Panc1 (cell line): ENCODE results near the gene MARK3. TPM values are rescaled to one million over a fixed set of nuclear protein-coding genes. Genes with fewer than 3 reads are reported as not detected.

Experiments
- ATAC-seq: fragments of 200-7000 bp; cut with Tn5 transposase; 2 replicates; pipeline ENCODE4 v1.9.1; 2020; ENCODE audit warnings: mild to moderate bottlenecking, moderate library complexity
- BruUV-seq: library from RNA; stranded (reverse); fragments of 400-500 nt; replicated peaks from 2 replicates; lab custom pipeline; 2021; lab: Mats Ljungman, UMichigan
- CTCF ChIA-PET: fragments of 300-600 bp; sonication (Branson Sonifier 250); formaldehyde crosslinking; loops from one replicate; lab custom pipeline; 2022; ENCODE audit warnings: antibody characterized with exemption; lab: Charles Lee
- POLR2A ChIA-PET: fragments of 300-600 bp; sonication (Branson Sonifier 250); formaldehyde crosslinking; loops from one replicate; lab custom pipeline; 2022; ENCODE audit warnings: antibody characterized with exemption; lab: Charles Lee
- DNase-seq: peaks from one replicate; pipeline ENCODE4 v3.0.0-alpha.2; 2010; ENCODE audit warnings: low read depth, low spot score
- H3K27ac ChIP-seq: 2 replicates; pipeline ENCODE4 v1.5.1; 2011; ENCODE audit warnings: mild to moderate bottlenecking, low read length, inconsistent platforms
- H3K27me3 ChIP-seq: fragments of 200-500 bp; sonication (Bioruptor generic); 2 replicates; pipeline ENCODE4 v1.6.0; 2014; ENCODE audit warnings: low read length, inconsistent platforms; ENCODE audit not compliant: control insufficient read depth, insufficient read depth
- H3K36me3 ChIP-seq: fragments of 200-500 bp; sonication (Bioruptor generic); 2 replicates; pipeline ENCODE4 v1.5.1; 2014; ENCODE audit warnings: inconsistent platforms, mild to moderate bottlenecking, low read length, moderate library complexity; ENCODE audit not compliant: control insufficient read depth, insufficient read depth
- H3K4me1 ChIP-seq: 2 replicates; pipeline ENCODE4 v1.5.1; 2011; ENCODE audit warnings: inconsistent platforms, mild to moderate bottlenecking, low read length, moderate library complexity; ENCODE audit not compliant: control insufficient read depth, insufficient read depth
- H3K4me3 ChIP-seq, 2 experiments: 2 replicates each; pipeline ENCODE4 v1.5.1; 2011 to 2012; ENCODE audit warnings: low read depth in 2 of 2, low read length in 2 of 2, mild to moderate bottlenecking in 2 of 2, inconsistent platforms in 1 of 2, moderate library complexity in 1 of 2
- H3K9me3 ChIP-seq: fragments of 200-500 bp; sonication (Bioruptor generic); 2 replicates; pipeline ENCODE4 v1.5.1; 2014; ENCODE audit warnings: low read depth, mild to moderate bottlenecking, inconsistent platforms, low read length, moderate library complexity; ENCODE audit not compliant: control insufficient read depth, insufficient read depth
- POLR2AphosphoS5 ChIP-seq: IDR thresholded peaks from 2 replicates; pipeline ENCODE4 v1.6.1; 2012; ENCODE audit warnings: mild to moderate bottlenecking, low read depth, low read length, moderate library complexity
- SIN3A ChIP-seq: IDR thresholded peaks from 2 replicates; pipeline ENCODE4 v1.6.1; 2012; ENCODE audit warnings: low read depth, mild to moderate bottlenecking, low read length, moderate library complexity, borderline replicate concordance; ENCODE audit not compliant: insufficient read depth
- TCF7L2 ChIP-seq: IDR thresholded peaks from 2 replicates; pipeline ENCODE4 v1.6.1; 2011; ENCODE audit warnings: mild to moderate bottlenecking, low read depth, low read length, inconsistent platforms
- in situ Hi-C: cut with HindIII; loops from 2 replicates; pipeline ENCODE4 v1.10.0; 2016; ENCODE audit warnings: low sequenced_read_pairs, low pct_unique_long_range_greater_than_20kb
- intact Hi-C: fragments of 100-400 bp; cut with micrococcal nuclease; formaldehyde crosslinking; loops from one replicate; pipeline ENCODE4 v1.10.0; 2022; ENCODE audit not compliant: unreplicated experiment
- total RNA-seq: library from RNA; stranded (reverse); gene quantifications from one replicate; pipeline ENCODE4 v1.2.1, GENCODE V29; 2021; ENCODE audit not compliant: unreplicated experiment
- TF ChIP-seq, protein P1 (sequence below): fragments of 450-650 bp; IDR thresholded peaks from 2 replicates; pipeline ENCODE4 v1.5.1; 2017; ENCODE audit warnings: mild to moderate bottlenecking
- TF ChIP-seq, protein P2 (sequence below), 2 experiments: IDR thresholded peaks; 2 replicates each; pipeline ENCODE4 v1.6.1; 2011 to 2012; ENCODE audit warnings: low read depth in 2 of 2, control low read depth in 1 of 2, low read length in 1 of 2, mild to moderate bottlenecking in 1 of 2, moderate library complexity in 1 of 2; ENCODE audit not compliant: insufficient read depth in 1 of 2

The MARK3 gene
- total RNA-seq, 1 experiment from 2014 or later, result 56.1 TPM

DNA sequence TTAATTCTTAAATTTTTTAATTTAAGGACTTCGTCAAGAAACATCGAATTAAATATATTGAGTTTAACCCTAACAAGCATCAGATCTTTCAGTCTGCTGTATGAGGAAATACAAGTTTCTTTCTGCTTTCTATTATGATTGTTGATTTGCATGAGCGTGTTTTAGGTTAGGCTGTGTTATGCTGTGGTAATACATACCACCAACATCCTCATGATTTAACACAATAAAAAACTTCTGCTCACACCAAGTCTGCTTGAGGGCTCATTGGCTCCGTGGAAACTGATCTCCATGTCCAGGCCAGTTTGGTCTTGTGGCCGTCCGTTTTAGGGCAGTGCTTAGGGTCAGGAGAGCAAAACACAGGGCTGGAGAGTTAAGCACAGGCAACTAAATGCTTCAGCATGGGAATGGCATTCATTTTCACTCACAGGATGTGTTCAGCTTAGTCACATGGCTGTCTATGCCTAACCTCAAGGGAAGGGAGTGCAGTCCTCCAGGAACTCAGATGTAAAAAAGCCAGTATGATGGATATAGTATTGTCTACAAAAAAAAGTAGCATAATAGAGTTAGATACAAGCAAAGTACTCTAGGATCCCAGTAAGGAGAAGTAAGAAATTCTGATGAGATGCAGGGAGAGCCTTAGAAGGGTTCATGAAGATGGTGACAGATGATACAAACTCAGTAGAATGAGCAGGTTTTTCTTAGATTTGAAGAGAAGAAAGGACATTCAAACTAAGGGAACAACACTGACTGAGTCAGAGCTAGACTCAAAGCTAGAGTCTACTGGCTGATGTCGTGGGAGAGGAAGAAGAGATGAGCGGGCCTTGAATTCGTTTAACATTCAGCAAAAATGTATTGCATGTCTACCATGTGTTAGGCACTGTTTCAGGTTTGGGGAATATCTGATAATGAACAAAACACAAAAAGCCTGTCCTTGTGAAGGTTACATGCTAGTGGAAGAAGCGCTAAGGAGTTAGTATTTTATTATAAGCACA lies 16.3 kb downstream of the MARK3 start:
- ATAC-seq (0 out of 2 replicates have a peak, but pooled peaks have one; percentile 42), DNase-seq (no peak)
- ChIA-PET POLR2A (no interaction called here), CTCF (interaction anchor here (1.0 kb wide), 1 partner anchor 10 kb away, joined by 7 read pairs; no protein-coding TSS in a partner anchor)
- Histone ChIP-seq H3K4me1 (peaks cover 25% of the 10 kb centered on the region), H3K9me3 (no peaks in the 10 kb centered on the region), H3K4me3 (no peak overlapping the region), H3K27me3 (no peaks in the 10 kb centered on the region), H3K27ac (no peak overlapping the region; the same call in 1 of the 2 replicates), H3K36me3 (no peaks in the 10 kb centered on the region)
- intact Hi-C loops, result no loop called here
- in situ Hi-C loops, result no loop called here
- TF ChIP-seq, protein P1, sequence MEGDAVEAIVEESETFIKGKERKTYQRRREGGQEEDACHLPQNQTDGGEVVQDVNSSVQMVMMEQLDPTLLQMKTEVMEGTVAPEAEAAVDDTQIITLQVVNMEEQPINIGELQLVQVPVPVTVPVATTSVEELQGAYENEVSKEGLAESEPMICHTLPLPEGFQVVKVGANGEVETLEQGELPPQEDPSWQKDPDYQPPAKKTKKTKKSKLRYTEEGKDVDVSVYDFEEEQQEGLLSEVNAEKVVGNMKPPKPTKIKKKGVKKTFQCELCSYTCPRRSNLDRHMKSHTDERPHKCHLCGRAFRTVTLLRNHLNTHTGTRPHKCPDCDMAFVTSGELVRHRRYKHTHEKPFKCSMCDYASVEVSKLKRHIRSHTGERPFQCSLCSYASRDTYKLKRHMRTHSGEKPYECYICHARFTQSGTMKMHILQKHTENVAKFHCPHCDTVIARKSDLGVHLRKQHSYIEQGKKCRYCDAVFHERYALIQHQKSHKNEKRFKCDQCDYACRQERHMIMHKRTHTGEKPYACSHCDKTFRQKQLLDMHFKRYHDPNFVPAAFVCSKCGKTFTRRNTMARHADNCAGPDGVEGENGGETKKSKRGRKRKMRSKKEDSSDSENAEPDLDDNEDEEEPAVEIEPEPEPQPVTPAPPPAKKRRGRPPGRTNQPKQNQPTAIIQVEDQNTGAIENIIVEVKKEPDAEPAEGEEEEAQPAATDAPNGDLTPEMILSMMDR, result no peak
- TF ChIP-seq, protein P2, sequence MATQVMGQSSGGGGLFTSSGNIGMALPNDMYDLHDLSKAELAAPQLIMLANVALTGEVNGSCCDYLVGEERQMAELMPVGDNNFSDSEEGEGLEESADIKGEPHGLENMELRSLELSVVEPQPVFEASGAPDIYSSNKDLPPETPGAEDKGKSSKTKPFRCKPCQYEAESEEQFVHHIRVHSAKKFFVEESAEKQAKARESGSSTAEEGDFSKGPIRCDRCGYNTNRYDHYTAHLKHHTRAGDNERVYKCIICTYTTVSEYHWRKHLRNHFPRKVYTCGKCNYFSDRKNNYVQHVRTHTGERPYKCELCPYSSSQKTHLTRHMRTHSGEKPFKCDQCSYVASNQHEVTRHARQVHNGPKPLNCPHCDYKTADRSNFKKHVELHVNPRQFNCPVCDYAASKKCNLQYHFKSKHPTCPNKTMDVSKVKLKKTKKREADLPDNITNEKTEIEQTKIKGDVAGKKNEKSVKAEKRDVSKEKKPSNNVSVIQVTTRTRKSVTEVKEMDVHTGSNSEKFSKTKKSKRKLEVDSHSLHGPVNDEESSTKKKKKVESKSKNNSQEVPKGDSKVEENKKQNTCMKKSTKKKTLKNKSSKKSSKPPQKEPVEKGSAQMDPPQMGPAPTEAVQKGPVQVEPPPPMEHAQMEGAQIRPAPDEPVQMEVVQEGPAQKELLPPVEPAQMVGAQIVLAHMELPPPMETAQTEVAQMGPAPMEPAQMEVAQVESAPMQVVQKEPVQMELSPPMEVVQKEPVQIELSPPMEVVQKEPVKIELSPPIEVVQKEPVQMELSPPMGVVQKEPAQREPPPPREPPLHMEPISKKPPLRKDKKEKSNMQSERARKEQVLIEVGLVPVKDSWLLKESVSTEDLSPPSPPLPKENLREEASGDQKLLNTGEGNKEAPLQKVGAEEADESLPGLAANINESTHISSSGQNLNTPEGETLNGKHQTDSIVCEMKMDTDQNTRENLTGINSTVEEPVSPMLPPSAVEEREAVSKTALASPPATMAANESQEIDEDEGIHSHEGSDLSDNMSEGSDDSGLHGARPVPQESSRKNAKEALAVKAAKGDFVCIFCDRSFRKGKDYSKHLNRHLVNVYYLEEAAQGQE (IDR thresholded peaks at IDR 0.05; ENCODE audit: insufficient read depth in 1 of 2, low read depth in 2 of 2, low read length in 1 of 2), result no peak
- no peak for TF ChIP-seq POLR2AphosphoS5
- no peak for TF ChIP-seq SIN3A
- TF ChIP-seq TCF7L2, result no peak
- BruUV-seq, result no TSS peak

DNA sequence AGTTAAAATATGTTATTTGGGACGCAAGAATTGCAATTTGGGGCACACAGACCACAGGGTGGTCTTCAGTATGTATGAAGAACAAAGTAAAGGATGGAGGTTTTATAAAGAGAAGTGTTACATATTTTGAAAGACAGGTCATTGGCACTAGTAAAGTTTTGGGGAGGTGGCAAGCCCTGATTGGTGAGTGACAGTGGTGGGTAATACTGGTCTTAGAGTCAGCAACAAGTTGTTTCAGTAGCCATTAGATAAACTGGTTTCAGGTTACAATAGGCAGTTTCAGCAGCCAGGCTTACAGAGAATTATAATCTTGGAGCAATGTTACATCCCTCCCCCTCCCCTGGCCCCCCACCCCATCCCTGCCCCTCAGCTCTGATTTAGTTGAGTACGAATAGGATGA lies 17.5 kb downstream of the MARK3 start:
- no peak for ATAC-seq
- CTCF ChIA-PET, result no interaction called here
- intact Hi-C loops (no loop called here), in situ Hi-C loops (no loop called here)
- Histone ChIP-seq H3K27me3 (no peaks in the 10 kb centered on the region), H3K27ac (no peak overlapping the region), H3K9me3 (no peaks in the 10 kb centered on the region), H3K4me1 (peaks cover 23% of the 10 kb centered on the region), H3K36me3 (no peaks in the 10 kb centered on the region), H3K4me3 (no peak overlapping the region)
- DNase-seq, result no peak
- TF ChIP-seq, protein P1, result no peak
- TF ChIP-seq TCF7L2 (no peak), SIN3A (no peak), POLR2AphosphoS5 (no peak)
- TF ChIP-seq, protein P2 (IDR thresholded peaks at IDR 0.05; ENCODE audit: insufficient read depth in 1 of 2, low read depth in 2 of 2, low read length in 1 of 2), result no peak
- no TSS peak for BruUV-seq
- POLR2A ChIA-PET, result no interaction called here
